Mononuclear cell (primary cell): ENCODE results near the gene ZSCAN12. TPM values are rescaled to one million over a fixed set of nuclear protein-coding genes. Genes with fewer than 3 reads are reported as not detected.

ENCODE experiments used
- H3K27me3 ChIP-seq: 2 replicates; pipeline ENCODE4 v1.6.0; 2011; ENCODE audit warnings: low read length, control low read depth; ENCODE audit not compliant: insufficient read depth
- H3K4me1 ChIP-seq: 2 replicates; pipeline ENCODE4 v1.5.1; 2011; ENCODE audit warnings: mild to moderate bottlenecking, low read length, control low read depth; ENCODE audit not compliant: insufficient read depth
- H3K4me3 ChIP-seq: 2 replicates; pipeline ENCODE4 v1.5.1; 2011; ENCODE audit warnings: mild to moderate bottlenecking, low read length, moderate library complexity
- H3K9me3 ChIP-seq: 2 replicates; pipeline ENCODE4 v1.5.1; 2011; ENCODE audit warnings: low read depth, mild to moderate bottlenecking, control low read depth, low read length
- total RNA-seq: library from RNA; depleted of rRNA; stranded (reverse); fragments of >200 nt; gene quantifications from one replicate; pipeline ENCODE4 v1.2.3, GENCODE V29; 2012

Gene ZSCAN12
- total RNA-seq, 1 donor: 4.6 TPM

- no peak overlapping the region for H3K4me3 ChIP-seq
- H3K9me3 ChIP-seq: no peaks in the 10 kb centered on the region
- peaks cover 27% of the 10 kb centered on the region for H3K4me1 ChIP-seq
- H3K27me3 ChIP-seq: no peaks in the 10 kb centered on the region
Measured at GRCh38 chr6:28351493-28351925, 48.0 kb downstream of the ZSCAN12 start.

- peaks cover 23% of the 10 kb centered on the region for H3K4me1 ChIP-seq
- H3K4me3 ChIP-seq: no peak overlapping the region
- no peaks in the 10 kb centered on the region for H3K9me3 ChIP-seq
- peaks cover 2% of the 10 kb centered on the region for H3K27me3 ChIP-seq
Measured at GRCh38 chr6:28351087-28351486, 48.5 kb downstream of the ZSCAN12 start.

- no peaks in the 10 kb centered on the region for H3K9me3 ChIP-seq
- H3K4me1 ChIP-seq: peaks cover 15% of the 10 kb centered on the region
- H3K27me3 ChIP-seq: peaks cover 10% of the 10 kb centered on the region
- H3K4me3 ChIP-seq: peak within 1 kb of the TSS; percentile 73
Measured at GRCh38 chr6:28349892-28350737, 49.4 kb downstream of the ZSCAN12 start, which contains the start of gene ZKSCAN3. ZKSCAN3 (plus strand) TSS chr6:28349947; CDS start chr6:28359587, 9,640 bp downstream.

GRCh38 chr6:28349344-28349891 lies 50.1 kb downstream of the ZSCAN12 start:
- Histone ChIP-seq H3K9me3 (no peaks in the 10 kb centered on the region), H3K27me3 (peaks cover 10% of the 10 kb centered on the region), H3K4me3 (peak overlapping the region; percentile 73), H3K4me1 (peaks cover 13% of the 10 kb centered on the region)

GRCh38 chr6:28347119-28347518 lies 52.4 kb downstream of the ZSCAN12 start:
- peaks cover 10% of the 10 kb centered on the region for H3K27me3 ChIP-seq
- H3K4me3 ChIP-seq: no peak overlapping the region
- peaks cover 13% of the 10 kb centered on the region for H3K4me1 ChIP-seq
- H3K9me3 ChIP-seq: no peaks in the 10 kb centered on the region

GRCh38 chr6:28345201-28345600 lies 54.3 kb downstream of the ZSCAN12 start:
- no peak overlapping the region for H3K4me3 ChIP-seq

GRCh38 chr6:28343898-28344677 lies 55.5 kb downstream of the ZSCAN12 start:
- Histone ChIP-seq H3K9me3 (peaks cover 9% of the 10 kb centered on the region), H3K4me1 (no peaks in the 10 kb centered on the region), H3K27me3 (peaks cover 10% of the 10 kb centered on the region), H3K4me3 (no peak overlapping the region)

More at GRCh38 chr6:28345201-28345600, 54.3 kb downstream of the ZSCAN12 start:
- peaks cover 10% of the 10 kb centered on the region for H3K27me3 ChIP-seq
- H3K9me3 ChIP-seq: peaks cover 6% of the 10 kb centered on the region
- peaks cover under 1% of the 10 kb centered on the region for H3K4me1 ChIP-seq

- peaks cover 4% of the 10 kb centered on the region for H3K27me3 ChIP-seq
- H3K4me1 ChIP-seq: peaks cover 14% of the 10 kb centered on the region
- H3K9me3 ChIP-seq: peaks cover 9% of the 10 kb centered on the region
- H3K4me3 ChIP-seq: no peak overlapping the region
Measured at GRCh38 chr6:28340310-28341095, 59.0 kb downstream of the ZSCAN12 start.

GRCh38 chr6:28337121-28337520 lies 62.4 kb downstream of the ZSCAN12 start:
- H3K4me3 ChIP-seq: no peak overlapping the region
- H3K9me3 ChIP-seq: peaks cover 9% of the 10 kb centered on the region
- no peaks in the 10 kb centered on the region for H3K27me3 ChIP-seq
- peaks cover 19% of the 10 kb centered on the region for H3K4me1 ChIP-seq

- peaks cover 19% of the 10 kb centered on the region for H3K4me1 ChIP-seq
- H3K9me3 ChIP-seq: peaks cover 9% of the 10 kb centered on the region
- no peaks in the 10 kb centered on the region for H3K27me3 ChIP-seq
- H3K4me3 ChIP-seq: peak overlapping the region; percentile 91
Measured at GRCh38 chr6:28336284-28337120, 63.0 kb downstream of the ZSCAN12 start.

GRCh38 chr6:28335564-28336283 lies 63.8 kb downstream of the ZSCAN12 start, which contains the start of gene ZSCAN31:
ZSCAN31 (minus strand) TSS chr6:28336148; CDS start chr6:28329683, 6,465 bp downstream.
- Histone ChIP-seq H3K27me3 (no peaks in the 10 kb centered on the region), H3K4me3 (peak within 1 kb of the TSS; percentile 91), H3K4me1 (peaks cover 19% of the 10 kb centered on the region), H3K9me3 (peaks cover 8% of the 10 kb centered on the region)

- Histone ChIP-seq H3K4me1 (peaks cover 19% of the 10 kb centered on the region), H3K9me3 (peaks cover 2% of the 10 kb centered on the region), H3K27me3 (no peaks in the 10 kb centered on the region), H3K4me3 (peak overlapping the region; percentile 91)
Measured at GRCh38 chr6:28335040-28335563, 64.4 kb downstream of the ZSCAN12 start.
